Stimulated activated CD8-positive, alpha-beta memory T cell treated with anti-CD3 and anti-CD28 coated beads, Interleukin-7, amount 100 ng/mL, for 24 hours (primary cell): ENCODE results near the gene KIF16B.
"Not testable (repeated sequence)": the region's sequence is repeated elsewhere in the genome, so short reads cannot be mapped to it uniquely, and the experiment has no call there.

Source experiments
- DNase-seq: peaks from one replicate; pipeline ENCODE4 v3.0.0-alpha.2; 2020; ENCODE audit warnings: low read depth

KIF16B gene

DNA sequence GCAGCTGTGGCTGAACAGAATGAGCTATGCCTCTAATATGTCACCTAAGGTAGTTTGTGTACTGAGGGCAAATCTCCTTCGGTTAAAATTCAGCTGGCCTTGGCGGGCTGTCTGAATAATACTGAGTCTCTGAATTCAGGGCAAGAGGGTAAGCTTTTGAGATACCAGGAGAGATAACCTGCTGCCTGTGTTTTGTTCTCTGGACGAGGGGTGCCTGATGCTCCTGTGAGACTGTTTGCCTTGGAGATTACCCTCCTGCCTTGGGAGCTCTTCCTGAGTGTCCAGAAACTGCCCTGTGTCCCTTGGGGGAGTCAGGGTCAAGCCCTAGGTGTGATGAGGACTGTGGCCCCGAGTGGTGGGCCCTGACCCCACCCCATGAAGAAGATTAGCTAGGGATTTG, 282.9 kb downstream of the KIF16B start:
- DNase-seq = no peak

DNA sequence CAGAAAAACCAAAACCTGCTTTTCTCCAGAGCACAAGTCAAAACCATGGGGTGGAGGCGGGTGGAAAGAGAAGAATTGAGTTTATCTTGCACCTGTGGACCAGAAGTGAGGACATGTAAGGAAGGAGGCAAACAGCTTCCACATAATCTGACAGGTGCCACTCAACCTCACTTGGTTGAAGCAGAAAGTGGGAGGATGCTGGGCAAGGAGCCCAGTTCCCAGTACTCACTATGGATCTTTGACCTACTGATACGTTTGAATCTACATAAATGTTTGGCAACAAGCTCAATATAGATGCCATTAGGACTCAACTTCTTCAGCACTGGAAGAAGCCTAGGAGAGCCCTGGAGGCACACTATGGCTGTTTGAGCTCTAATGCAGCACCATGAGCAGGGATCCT, 285.5 kb downstream of the KIF16B start:
- DNase-seq = no peak

DNA sequence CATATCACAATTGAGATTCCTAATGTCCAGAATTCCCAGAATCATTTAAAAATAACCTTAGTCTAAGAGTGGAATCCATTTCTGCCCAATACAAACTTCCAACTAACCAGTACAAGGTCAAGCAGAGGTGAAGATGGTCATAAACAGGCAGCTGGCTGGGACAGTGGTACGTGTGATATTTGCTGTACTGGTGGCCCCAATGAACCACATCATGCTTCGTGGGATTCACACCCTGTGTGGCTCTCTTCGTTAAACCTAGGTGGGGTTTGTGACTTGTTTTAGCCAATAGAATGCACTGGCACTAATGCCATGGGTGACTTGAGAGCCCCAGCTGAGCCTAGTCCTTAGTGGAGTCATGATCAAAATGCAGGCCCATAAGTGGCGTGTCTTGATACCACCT, 286.6 kb downstream of the KIF16B start:
- DNase-seq = no peak

DNA sequence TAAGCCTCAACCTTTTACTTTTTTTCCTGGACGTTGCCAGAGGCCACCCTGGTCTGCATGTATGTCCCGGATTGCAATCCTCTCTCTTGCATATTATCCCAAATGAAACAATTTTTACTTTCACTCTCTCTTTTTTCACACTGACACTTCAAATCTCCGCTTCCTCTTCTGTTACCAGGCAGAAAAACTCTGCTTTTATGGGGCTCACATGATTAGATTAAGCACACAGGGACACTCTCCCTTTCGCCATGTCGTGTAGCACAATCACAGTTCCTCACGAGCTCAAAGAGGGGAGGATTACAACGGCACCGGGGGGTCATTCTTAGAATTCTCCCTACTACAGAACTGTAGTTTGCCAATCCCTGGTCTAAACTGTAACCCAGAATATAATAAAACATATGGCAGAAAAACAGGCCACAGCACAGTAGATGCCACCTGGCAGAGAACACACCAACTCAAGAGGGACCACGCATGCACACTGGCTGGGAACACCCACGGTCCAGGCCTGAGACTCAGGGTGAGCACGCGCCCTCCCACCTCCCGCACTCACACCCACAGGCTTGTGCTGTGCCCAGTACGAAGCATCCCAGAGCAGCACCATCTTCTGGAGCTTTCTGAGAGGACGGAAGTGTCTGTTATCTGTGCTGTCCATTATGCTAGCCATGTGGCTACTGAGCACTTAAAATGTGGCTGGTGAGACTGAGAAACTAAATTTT, 288.7 kb downstream of the KIF16B start:
- DNase-seq = no peak

DNA sequence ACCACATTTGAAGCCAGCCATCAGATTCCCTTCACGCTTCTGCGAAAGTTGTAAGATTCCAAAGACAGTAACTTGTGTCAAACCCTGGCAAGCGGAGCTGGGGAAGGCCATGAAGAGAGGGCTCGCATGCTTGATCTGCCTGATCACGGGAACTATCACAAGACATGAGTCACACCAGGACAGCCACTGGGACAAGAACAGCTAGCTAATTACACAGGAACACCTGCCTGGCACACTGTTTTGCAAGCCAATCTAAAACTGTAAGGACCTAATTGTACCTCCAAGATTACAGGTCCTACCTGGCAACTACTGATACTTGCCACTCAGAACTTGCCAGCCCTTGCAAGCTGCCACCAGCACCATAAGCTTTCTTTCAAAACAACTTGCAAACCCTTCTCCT, 289.3 kb downstream of the KIF16B start:
- no peak for DNase-seq

DNA sequence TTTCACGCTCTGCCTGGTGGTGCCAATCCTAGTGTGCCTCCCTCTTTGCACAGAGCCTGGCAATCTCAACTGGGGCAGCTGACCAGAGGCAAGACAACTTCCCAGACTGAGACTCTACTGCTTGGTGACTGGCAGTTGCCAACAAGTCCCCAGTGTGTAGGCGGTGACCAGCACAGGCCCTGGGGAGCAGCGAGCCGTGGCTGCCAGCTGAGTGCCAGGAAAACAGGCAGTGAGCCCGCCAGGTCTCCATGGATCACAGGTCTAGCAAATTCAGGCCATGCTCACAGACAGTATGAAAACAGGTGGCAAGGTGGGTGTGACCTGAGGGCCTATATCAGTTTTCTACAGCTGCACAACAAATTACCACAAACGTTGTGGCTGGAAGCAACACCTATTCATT, 289.9 kb downstream of the KIF16B start:
- DNase-seq = no peak

DNA sequence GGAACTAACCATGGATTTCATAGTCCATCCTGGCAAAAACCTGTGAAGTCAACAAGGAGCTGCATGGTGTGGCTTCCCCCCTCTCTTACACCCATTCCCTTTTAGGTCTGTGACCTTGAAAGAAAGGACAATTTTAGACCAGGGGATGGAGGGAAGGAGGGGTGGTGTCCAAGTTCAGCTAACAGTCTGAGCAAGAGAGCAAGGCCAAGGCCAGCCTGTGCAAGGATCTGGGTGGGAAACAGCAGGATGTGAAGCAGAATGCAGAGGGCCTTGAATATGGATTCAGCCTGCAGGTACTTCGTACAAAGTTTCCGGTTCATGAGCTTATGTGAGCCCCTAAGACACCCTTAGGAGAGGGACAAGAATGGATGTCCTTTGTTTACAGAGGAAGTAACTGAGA, 293.0 kb downstream of the KIF16B start:
- DNase-seq = no peak

DNA sequence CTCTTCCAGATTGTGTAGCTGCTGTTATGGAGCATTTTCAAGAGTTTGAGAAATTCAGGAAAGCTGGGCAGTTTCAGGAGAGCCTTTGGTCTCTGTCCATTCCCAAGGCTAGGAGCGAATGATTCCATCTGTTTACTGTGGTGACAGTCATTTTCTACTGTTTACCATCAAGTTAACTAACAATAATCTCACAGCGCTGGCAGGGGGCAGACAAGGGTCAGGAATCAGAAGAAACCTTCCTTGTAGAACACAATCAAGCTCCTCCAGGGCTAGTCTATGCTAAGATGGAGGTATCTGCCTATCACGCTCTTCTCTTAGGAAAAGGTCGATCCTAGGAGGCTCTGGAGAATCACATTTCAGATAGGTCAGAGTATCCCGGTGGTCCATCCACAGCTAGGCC, 293.9 kb downstream of the KIF16B start:
- no peak for DNase-seq

DNA sequence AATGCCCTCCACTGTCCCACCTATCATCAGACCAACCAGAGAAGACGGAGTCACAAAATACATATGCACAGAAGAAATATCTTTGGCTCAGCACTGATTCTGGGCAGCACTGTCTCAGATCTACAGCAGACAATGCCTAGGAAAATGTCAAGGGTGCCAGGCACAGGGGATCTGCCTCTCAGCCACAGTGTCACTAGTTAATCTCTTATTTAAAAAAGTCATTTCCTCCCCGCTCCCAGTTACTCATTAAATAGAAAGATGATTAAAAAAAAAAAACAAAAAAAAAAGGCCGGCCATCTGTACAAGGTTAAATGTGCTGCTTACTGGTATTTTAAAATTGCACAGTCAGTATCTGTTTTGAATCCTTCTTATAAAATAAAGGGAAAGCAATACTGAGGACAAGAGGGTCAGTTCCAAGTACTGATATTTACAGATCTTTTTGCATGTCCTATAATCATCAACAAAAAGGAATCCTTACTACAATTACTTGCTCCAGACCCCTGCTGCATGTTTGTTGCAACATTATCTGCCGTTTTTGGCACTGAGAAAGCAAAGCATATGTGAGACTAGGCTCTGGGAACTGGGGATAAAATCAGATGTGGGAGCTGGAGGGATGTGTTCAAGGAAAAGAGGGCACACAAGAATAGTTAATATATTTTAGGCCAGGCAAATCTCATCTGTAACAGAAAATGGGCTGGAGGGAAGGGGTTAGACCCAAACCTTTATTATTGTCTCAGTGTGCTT, 299.3 kb downstream of the KIF16B start:
- DNase-seq = no peak

DNA sequence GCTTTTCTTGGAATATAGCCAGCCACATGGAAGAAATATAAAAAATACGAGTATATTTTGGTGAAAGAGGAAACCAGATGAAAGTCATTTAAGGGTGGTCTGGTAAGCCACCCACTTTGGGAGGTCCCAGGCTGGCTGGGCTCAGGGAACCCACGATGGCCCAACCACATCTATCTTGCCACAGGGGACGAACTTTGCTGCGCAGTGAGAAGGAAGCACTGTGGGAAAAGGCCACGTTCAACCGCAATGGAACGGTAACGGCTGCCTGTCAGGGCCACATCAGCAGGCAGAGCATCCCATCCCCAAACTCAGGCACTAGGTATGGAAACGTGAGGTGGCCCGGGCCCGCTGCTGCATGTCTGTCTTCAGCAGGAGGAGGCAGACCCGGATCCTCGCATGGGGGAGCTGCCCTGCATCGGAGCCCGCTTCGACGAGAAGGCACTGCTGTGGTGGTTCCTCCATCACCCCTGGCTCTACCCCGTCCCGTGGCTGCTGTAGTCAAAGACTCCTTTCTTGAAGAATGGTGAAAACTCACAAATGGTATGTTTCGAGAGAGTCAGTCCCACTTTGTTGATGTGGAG, 300.4 kb downstream of the KIF16B start:
- no peak for DNase-seq

DNA sequence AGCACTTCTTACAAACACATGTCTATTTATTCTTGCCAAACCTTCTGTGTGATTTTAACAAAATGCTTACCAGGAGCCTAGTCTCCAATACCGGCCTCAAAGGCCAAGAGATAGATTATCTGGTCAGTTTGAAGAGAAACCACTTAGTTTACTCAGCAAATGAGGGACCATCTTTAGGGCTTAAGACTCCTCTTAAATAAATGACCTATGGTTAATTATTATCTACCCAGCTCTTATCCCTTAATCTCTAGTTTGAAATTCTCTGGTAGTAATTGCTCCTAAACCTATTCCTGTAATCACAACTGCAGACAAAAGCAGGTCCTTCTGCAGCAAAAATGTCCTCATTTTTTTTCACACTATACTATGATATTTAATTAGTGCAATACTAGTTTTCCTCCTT, 301.8 kb downstream of the KIF16B start:
- DNase-seq = no peak

DNA sequence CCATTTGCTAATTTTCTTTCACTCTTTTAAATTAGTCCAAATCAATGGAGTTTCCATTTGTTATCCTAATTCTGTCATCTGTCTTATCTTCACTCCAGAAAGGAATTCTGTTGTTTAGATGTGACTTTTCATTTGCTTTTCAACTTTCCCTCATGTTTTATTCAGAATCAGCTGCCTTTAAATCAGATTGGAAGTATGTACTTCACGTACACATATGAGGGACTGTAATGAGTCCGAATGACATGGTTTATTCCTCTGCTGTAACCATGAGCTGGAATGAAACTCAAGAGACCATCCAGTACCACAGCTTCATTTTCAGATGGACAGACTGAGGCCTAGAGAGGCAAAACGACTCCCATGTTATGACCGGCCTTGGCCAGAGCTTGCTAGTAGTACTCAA, 302.3 kb downstream of the KIF16B start:
- no peak for DNase-seq

DNA sequence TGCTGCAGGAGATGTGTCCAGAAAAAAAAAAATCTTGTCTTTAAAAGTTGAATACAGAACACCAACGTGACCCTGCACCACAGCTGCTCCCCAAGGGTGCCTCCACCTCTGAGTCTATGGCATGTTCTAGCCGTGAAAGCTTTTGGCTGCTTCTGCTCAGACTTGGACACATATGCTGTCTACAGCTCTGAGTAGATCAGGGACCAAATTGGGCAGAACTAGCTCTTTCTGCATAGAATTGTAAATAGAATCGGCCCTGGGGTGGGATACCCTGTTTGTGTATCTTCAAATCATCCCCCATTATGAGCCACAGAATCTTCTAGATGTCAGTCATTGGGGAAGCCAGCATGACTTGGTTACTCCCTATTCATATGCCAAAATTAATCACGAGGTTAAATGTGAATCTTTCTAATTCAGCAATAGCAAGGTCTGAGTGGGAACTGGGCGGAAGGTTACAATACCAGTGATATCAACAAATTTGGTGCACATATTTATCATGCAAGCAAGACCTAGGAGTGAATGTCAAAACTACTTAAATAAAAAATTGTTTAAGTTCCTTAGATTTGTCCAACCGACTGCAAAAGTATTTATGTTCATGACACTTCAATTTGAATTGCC, 302.8 kb downstream of the KIF16B start:
- DNase-seq = no peak

DNA sequence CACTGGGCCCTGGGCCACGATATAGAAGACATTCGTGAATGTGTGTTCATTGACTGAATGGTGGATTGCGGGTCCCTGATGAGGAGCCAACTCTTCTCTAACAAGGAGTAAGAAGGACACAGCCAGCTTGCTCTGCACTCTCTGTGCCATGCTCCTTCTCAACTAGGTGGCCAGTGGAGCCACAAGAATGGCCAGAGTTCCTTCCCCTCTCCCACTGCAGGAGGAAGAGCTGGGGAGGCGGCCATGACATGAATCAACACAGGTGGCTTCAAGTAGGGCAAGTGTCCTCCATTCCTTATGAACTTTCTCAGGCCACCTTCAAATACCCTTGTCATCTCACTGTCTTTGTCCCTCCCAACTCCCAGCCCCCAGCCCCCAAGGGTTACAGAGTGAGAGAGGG, 305.7 kb downstream of the KIF16B start:
- DNase-seq = no peak

DNA sequence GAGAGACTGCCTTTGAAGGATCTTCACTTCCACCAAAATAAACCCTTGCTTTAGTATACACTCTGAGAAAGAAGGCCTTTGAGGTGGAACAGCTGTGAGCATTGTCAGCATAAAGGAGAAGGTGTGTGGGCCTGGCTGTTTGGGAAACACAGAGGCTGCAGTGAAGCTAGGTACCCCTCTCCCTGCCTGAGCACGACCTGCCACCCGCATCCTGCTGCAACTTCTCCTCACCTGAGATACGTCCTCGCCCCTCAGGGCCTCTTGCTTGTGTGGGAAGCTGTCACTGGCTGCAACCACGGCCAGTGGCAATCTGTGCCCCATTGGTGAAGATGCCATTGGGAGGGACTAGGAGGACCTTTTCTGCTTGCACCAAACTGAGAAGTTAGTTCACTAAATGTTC, 307.9 kb downstream of the KIF16B start:
- no peak for DNase-seq

DNA sequence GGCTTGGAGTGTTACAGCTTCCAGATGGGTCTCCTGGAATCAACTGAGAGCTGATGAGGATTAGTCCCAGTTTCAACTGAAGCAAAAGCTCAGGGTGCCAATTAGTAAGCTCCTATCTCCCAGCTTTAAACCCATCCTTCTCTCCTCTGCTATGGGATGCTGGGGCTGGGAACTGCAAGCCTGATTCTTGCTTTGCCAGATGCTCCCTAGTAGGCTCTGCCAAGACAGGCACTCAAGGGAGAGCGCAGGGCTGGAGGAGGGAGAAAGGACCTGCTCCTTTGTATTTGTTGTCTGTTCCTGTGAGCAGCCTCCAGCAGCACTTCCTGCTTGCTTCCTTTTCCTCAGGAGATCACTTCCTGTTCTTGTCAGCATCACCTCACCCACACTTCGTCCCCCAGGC, 309.7 kb downstream of the KIF16B start:
- no peak for DNase-seq

DNA sequence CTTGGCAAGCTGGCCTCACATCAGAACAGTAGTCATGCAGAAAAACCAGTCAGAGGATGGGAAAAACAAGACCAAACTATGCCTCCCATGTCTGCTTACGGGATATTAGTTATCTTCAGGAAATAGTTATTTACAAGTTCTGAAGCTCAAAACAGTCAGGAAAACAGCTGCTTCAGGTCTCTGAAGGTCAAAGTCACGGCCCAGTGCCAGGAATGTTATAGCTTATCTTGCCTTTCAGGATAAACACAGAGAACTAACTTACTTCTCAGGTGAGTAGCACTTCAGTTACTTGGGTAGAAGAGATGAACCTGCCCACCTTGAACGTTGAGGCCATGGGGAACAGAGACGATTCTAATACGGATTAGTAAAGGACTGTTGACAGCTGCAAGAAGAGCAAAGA, 310.7 kb downstream of the KIF16B start:
- DNase-seq = no peak

DNA sequence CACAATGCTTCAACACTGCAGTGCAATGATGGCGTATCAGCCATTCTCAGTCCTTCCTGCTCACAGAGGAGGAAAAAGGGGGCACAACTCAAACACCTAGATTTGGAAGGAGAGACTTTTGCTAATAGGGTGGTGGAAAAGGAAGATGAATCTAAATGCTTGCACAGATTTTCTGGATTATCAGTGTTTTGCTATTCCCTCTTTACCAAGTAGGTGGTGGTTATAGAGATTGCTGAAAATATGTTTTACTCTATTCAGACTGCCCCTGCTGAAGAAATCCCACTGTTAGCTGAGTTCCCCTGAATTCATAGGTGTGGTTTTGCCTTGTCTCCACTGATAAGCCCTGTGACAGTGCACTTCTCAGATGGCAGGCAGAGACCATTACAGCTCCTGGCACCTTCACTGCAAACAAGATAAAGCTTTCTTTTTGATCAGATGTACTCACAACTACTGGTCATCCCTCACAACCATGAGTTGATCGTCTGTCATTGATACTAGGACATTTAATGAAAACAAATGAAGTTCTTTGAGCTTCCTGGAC, 311.4 kb downstream of the KIF16B start:
- DNase-seq = no peak

DNA sequence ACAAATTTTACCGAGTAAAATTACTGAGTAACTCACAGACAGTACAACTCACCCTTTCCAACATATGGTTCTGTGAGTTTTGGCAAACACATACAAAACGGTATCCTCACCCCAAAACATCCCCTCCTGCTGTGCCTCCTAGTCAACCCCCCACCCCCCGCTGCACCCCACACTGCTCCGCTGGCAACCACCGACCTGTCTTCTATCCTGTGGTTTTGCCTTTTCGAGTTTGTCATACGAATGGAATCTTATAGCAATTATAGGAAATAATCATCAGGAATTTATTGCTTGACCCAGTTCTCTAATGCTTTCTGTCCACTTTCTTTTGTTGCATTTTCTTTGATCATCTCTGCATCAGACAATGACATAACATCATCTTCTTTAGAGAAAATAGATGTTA, 312.3 kb downstream of the KIF16B start:
- no peak for DNase-seq

DNA sequence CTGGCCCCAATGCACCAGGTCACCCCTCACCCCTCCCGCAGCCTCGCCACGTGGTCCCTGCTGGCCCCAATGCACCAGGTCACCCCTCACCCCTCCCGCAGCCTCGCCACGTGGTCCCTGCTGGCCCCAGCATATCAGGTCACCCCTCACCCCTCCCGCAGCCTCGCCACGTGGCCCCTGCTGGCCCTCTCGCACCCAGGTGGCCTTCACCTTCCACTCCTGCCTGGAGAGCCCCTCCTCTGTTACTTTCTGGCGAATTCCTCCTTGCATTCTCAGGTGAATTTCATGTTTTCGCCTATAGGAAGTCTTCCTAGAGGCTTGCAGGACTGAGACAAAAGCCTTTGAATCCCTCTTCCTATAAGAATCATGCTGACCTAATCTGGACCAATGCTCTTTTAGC, 313.1 kb downstream of the KIF16B start:
- not testable (repeated sequence) for DNase-seq

DNA sequence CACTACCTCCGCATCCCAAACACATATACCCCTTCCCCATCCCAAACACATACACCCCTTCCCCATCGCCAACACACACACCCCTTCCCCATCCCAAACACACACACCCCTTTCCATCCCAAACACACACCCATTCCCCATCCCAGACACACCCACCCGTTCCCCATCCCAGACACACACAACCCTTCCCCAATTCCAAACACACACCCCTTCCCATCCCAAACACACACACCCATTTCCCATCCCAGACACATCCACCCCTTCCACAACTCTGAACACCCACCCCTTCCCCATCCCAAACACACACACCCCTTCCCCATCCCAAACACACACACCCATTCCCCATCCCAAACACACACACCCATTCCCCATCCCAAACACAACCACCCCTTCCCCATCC, 314.5 kb downstream of the KIF16B start:
- DNase-seq = no peak

DNA sequence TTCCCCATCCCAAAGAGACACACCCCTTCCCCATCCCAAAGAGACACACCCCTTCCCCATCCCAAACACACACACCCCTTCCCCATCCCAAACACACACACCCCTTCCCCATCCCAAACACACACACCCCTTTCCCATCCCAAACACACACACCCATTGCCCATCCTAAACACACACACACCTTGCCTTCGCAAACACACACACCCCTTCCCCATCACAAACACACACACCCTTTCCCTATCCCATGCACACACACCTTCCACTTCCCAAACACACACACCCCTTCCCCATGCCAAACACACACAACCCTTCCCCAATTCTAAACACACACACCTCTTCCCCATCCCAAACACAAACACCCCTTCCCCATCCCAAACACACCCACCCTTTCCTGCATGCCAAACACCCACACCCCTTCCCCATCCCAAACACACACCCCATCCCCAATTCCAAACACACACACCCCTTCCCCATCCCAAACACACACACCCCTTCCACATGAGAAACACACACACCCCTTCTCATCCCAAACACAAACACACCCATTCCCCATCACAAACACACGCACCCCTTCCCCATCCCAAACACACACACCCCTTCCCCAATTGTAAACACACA, 315.3 kb downstream of the KIF16B start:
- no peak for DNase-seq
